GM18520 (cell line): ENCODE results near the gene SECISBP2L.
"Not testable (repeated sequence)": the region's sequence is repeated elsewhere in the genome, so short reads cannot be mapped to it uniquely, and the experiment has no call there.

ENCODE experiments used
- ATAC-seq: cut with Tn5 transposase; IDR thresholded peaks from one replicate; pipeline ENCODE4 v1.9.1; 2021; ENCODE audit not compliant: unreplicated experiment

The SECISBP2L gene

DNA sequence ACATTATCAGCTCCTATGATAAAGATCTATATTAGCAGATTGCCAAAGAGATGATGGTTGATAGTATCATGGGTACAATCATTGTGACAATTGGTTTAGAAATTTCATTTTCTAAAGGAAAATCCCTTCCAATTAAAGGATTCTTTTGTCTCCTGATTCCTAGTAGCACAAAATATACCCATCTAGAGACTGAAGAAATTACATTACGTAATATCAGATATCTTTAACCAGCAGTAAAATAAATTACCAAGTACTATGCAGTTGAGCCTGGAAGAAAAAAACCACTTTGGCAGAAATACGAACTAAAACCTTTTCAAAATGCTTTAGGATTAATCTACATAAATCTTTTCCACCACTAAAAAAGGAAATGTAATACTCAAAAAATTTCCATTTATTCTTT, 46.9 kb downstream of the SECISBP2L start:
- ATAC-seq = no peak

DNA sequence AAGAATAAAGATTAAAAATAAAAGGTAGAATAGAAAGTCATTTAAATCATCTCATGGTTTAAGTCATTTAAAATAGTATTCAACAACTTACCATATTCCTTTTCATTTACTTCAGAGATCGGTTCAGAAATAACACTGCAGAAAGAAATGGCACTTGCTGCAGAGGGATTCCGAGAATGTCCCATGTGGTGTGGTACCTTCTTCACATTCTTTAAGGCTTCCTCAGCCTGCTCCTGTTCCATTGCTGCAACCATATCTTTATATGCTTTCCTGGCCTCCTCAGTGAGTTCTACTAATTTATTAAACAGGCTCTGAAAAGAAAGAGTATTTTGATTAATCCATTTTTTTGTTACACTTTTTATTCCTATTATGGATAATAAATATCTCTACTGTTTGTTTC, 50.0 kb downstream of the SECISBP2L start:
- no peak for ATAC-seq

DNA sequence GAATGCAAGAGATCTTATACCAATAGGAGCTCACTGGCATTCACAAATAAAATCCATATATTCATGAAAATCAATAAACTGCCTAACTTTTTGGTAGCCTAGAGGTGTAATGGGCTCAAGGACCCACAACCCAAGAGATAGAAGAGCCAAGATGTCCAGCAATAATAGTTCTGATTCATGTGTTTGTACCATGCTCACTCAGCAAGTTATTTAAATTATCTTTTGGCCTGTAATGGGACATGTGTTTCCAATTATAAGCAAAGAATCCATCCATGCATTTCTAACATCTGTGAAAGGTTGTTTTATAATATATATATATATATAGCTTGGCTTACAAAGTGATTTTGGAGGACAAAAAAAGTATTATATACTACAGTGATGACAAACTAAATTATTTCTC, 52.9 kb downstream of the SECISBP2L start:
- no peak for ATAC-seq

DNA sequence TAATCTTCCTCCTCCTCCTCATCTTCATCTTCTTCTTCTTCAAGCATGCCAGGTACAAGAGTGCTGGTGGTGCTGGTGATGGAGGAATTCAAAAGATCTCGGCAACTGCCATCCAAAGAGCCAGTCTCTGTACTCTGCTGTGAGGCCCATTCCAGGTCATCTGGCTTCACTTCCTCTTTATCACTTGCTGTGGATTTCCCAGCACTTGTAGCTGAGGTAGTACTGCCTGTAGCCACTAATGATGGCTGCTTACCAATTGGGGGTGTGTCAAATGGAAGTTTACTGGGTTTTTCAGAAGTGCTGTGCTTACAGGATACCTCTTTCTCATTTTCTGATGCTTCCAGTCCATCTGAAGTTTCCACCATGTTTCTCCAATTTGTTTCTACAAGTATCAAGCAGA, 53.7 kb downstream of the SECISBP2L start:
- ATAC-seq = peak; percentile 67

DNA sequence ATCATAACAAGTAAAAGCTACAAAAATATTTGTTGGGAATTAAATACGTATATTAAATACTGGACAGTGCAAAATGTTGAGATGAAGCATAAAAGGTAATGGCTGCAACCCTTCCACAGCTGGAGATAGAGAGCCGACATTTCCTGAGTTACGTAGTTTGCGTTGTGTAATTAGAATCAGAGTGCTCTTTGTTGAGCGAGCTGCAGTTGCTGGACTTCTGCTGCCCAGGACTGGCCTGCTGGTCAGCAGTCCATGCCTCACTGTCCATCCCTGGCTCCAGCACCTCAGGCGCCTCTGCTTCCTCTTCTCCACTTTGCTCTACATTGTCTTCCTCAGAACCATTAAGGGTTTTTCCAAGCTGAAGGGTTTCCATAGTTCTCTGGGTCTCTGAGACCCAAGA, 54.1 kb downstream of the SECISBP2L start:
- ATAC-seq = no peak

DNA sequence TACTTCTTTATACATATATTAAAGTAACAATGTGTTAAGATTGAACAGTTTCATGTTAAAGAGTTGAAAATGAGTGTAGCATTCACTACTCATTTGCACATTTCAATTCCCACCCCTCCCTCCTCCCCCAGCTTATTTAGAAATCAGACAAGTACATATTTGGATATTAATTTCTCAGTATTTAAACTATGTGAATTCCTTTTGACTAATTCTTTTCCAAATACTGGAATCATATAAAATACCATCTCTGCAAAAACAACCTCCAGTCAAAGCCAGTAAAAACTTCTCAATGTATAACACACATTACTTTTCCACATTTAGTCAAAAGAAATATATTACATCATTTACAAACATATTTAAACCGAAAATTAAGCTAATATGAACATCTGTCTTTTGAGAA, 57.1 kb downstream of the SECISBP2L start:
- no peak for ATAC-seq

DNA sequence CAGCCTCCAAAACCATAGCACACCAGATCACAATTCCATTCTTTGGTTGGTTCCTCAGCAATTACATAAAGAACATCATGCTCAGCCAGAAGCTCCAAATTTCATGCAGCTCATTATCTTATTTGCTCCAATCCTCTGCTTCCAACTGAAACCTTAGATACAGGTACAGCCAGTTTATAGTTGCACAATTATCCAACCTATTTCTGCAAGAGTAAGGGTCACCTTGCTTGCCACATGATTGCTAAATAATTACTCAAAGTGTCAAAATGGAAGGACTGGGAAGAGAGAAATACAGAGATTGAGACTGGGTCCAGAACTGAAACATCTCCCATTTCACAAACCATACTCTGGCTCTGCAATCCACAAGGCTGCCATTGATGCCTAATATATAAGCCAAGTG, 59.1 kb downstream of the SECISBP2L start:
- ATAC-seq = no peak

DNA sequence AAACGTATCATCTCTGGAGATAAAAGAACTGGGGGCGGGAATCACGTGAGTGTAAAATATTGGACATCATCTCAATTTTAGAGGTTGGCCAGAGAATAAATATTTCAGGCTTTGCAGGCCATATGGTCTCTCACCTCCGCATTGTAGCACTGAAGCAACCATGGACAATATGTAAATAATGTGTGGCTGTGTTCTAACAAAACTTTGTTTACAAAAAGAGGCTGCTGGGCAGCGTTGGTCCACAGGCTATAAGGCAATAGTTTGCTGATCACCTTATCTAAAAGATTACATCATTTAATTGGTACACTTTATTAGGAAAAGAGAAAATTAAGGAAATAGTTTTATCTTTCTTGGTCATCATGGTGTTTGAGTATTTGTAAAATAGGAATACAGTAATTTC, 60.0 kb downstream of the SECISBP2L start:
- no peak for ATAC-seq

DNA sequence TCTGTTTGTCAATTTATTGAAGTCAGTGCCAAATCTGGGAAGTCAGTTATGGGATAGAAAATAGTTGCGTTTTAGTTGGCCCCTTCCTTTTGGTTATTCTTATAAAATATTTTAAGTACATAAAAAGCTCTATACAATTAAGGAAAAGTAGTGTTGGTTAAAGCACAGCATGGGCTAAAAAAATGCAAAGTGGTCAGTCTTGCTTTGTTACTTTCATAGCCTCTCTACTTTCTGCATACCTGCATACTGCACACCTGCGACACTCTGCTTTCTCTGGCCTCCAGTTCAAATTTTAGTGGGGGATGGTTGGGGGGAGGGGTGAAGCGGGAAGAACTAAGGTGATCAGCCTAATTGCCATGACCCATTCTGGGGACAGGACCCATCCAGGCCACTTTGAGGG, 60.7 kb downstream of the SECISBP2L start:
- no peak for ATAC-seq

DNA sequence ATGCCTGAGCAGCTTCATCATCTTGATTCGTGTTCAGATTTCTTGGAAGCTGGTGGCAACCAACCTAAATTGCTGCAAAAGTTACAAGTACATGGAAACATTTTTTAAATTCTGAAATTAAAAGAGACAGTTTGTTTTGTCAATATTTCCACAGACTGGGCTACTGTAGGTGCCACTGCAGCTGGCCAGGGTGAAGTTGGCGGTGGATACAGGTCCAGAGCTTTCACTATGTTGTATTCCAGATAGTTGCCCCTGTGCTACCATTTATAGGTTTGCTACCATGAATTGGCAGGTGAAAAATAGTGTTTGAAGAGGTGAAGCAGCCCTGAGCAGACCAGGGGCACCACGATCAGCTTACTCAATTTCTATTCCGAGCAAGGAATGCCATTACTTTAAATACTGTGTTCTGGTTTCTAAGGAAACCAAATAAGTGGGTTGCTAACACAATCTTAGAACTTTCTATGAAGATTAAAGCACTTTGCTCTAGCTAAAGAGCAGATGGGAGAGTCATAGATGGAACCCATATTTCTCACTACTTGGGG, 61.4 kb downstream of the SECISBP2L start:
- no peak for ATAC-seq

DNA sequence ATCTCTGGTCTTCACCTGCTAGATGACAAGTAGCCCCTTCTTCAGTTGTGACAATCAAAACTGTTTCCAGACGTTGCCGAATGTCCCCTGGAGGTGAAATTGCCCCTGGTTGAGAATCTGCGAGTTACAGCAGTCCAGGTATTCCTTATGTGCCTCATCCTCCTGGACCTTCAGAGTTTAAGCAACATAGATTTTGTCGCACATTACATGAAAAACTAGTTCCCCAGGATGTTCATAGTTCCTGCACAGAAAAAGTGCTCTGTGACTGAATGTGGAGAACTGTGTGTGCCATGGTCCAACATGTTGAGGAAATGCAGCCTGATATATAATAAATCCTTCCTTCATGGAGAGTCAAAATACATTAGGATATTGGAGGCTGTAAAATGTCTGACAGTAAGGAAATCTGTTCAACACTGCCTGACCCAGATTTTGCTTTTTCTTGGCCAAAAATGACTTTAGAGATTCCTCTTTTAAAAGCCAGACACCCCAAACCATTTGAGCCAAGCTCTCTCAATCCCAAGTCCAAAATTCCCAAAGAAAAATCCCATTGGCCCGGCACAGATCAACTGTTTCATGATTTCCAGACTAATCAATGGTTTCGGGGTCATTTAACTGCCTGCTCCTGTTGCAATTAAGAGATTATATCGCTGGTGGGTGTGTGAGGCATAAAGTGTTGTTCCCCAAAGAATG, 62.1 kb downstream of the SECISBP2L start:
- no peak for ATAC-seq

DNA sequence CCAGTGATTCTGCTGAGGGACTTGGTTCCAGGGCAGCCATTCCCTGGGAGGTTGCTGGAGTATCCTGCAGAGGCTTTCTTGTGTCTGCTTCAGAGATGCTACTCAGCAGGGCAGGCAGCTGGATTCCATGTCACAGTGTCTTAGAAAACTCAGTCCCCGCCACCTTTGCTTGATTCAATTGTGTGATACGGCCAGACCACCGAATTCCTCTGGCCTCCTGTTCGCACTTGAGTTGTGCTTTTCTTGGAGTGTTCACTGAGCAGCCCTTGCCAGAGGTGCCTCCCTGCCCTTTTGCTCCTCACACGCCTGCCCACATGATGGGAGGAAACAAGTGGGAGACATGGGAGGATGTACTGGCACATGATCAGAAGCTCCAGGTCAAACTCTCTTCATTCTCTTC, 62.9 kb downstream of the SECISBP2L start:
- ATAC-seq = no peak

DNA sequence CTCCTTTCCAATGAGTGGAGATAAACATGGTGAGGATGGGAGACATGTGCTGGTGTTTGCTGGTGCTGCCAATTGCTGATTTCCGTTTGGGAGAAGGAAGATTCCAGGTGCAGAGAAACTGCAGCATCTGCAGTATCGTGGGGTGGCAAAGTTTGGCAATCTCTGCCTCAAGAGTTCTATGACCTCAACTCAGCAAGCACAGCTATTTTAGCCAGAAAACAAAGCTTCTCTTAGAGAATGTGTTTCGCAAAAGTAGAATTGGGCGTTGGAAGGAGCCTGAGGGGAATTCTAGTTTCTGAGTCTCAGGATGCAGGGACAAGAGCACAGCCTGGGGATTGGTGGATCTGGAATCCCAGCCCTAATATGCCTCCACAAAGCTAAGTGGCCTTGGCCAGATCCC, 64.3 kb downstream of the SECISBP2L start:
- no peak for ATAC-seq

DNA sequence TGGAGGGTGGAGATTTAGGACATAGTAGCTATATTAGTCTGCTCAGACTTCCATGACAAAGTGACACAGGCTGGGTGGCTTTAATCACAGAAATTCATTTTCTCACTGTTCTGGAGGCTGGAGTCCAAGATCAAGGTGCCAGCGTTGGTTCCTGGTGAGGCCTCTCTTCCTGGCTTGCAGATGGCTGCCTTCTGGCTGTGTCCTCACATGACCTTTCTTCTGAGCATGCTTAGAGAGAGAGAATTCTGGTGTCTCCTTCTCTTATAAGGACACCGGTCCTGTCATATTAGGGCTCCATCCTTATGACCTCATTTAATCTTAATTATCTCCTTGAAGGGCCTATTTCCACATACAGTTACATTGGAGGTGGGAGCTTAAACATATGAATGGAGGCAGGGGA, 67.6 kb downstream of the SECISBP2L start:
- no peak for ATAC-seq

DNA sequence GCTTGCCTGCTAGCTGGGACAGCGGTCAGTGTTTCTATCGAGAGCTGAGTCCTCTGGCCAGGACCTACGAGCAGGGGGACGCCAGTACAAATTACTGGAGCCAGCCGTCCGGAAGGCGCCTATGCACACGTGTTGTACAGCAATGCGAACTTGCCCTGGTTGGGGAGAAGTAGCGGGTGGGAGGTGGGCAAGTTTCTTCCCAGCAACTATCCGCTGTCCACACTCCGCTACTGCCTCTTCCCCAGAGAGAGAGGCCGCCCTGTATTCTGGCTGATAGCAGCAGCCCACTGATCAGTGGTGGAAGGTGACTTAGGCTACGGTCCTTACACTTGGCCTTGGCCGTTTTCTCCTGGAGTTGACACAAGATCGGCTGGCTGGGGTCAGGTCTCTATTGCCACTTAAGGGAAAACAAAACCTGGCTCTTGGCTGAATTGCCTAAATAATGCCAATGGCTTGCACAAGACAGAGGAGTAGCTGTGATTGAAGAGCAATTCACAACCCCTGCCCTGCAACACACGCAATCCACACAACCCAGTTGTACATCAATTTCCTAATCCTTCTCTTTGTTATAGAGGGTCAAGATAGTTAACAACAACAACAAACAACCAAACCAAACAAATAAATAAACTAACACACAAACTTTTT, 69.7 kb downstream of the SECISBP2L start:
- ATAC-seq = no peak

DNA sequence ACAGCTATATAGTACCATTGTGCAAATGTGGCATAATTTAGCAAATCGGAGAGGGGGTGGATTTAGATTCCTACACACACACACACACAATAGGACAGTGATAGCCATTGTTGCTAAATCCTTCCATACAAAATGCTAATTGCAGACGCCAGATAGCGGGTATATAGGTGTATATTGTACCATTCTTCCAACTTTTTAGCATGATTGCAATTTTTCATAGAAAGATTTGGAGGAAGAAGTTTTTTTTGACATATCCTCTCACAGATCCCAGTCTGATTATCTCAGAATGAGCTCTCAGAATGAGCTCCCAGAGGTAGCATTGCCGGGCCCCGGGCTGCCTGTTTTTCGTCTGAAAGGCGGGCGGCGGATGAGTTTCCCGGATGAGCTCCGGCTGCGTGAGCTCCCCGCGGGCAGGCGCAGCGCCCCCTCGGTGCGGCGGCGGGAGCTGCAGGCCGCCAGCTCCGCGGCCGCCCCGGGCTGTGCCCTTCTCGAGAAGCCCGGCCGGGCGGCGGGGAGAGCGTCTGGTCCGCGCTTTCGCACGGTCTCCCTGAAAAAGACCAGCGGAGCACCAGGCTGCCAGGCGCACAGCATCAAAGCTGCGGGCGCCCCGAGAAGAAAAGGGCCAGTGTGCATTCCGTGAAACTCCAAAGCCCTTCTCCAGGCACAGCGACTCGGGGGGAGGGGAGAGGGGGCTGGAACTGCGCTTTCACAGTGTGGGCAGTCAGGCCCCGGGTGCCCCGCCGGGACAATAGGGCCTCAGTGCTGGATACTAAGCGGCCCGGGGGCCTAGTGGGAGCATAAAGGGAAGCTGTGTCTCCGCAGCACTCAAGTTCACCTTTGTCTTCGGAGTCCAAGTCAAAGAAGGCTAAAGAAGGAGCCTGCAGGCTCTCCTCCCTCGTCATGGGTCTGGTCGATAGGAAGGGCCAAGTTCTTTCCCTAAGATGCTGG, 70.5 kb downstream of the SECISBP2L start:
- peak; percentile 73 for ATAC-seq

DNA sequence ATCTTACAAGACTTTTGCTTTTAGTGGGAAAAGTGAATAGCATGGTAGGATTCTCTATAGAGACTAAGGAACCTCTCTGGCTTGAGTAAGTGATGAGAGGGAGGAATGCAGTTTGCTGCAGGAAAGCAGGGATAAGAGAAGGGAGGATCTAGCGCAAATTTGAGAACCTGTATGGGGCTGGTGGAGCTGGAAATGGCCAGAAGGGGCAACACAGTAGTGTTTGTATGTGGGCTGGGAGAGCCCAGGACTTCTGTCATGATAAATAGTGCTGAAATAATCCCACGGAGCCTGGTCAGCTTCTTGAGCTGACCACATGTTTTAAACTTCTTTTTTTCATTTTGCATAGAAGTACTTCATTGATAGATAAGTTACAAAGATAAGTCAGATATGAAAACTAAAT, 71.4 kb downstream of the SECISBP2L start:
- no peak for ATAC-seq

DNA sequence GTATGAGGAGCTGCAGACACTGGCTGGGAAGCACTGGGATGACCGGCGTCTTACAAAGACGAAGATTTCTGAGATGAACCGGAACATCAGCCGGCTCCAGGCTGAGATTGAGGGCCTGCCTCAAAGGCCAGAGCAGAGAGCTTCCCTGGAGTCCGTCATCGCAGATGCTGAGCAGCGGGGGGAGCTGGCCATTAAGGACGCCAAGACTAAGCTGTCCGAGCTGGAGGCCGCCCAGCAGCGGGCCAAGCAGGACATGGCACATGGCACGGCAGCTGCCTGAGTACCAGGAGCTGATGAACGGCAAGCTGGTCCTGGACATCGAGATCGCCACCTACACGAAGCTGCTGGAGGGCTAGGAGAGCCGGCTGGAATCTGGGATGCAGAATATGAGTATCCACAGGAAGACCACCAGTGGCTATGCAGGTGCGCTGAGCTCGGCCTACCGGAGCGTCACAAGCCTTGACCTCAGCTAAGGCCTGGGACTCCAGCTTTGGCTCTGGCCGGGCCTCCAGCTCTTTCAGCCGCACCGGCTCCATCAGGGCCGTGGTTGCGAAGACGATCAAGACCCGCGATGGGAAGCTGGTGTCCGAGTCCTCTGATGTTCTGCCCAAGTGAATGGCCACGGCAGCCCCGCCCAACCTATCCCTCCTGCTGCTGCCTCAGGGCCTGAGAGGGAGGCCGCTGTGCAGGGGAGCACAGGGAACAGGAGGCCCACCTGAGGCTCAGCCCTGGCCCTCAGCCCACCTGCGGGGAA, 73.3 kb downstream of the SECISBP2L start:
- ATAC-seq = no peak

DNA sequence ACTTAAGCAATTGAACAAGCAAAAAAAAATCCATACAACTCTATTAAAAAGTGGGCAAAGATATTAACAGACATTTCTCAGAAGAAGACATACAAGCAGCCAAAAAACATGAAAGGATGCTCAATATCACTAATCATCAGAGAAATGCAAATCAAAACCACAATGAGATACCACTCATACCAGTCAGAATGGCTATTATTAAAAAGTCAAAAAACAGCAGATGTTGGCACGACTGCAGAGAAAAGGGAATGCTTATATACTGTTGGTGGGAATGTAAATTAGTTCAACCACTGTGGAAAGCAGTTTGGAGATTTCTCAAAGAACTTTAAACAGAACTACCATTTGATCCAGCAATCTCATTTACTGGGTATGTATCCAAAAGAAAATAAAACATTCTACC, 75.3 kb downstream of the SECISBP2L start:
- not testable (repeated sequence) for ATAC-seq

DNA sequence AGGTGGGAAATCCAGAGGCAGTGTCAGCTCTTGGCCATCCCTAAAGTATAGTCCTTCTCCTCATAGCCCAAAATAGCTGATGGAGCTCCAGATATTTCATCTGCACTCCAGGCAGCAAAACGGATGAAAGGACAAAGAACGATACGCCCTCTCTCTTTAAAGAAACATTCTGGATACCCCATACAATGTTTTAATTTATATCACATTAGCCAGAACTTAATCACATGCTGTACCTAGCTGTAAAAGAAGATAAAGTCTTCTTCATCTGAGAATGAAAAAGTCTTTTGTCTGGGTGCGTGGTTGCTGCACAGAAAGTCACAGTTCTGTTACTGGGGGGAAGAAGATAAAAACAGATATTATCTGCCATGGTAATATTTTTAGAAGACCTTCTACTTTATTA, 78.2 kb downstream of the SECISBP2L start:
- no peak for ATAC-seq

DNA sequence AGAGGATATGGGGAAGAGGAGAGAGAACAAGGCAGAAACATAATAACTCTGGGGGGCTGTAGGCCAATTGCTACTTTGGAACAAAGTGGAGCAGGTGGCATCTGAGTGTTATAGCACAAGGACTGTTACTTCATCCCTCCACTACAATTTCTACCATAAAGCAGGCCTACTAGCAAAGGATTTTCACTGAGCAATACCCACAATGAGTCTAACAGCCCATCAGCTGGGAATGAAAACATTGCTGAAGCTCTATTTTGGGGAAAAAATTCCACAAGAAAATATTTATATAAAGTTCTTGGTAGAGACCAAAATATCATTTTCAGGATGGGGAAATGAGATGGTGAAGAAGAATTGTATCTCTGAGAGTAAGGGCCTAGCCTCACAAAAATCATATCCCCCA, 78.9 kb downstream of the SECISBP2L start:
- no peak for ATAC-seq
